ENCODE data around the gene MUC5B. TPM values are rescaled to one million over a fixed set of nuclear protein-coding genes. Genes with fewer than 3 reads are reported as not detected.

The MUC5B gene
- total RNA-seq, 1 donor: not detected

- TF ChIP-seq CTCF (IDR thresholded peaks at IDR 0.05; ENCODE audit: insufficient read depth, low read depth, low read length): no peak
- no peak overlapping the region for H3K4me3 ChIP-seq (ENCODE audit: low read depth, low read length)
- DNase-seq (ENCODE audit: low read depth): no peak
Observed at GRCh38 chr11:1289211-1289935, 66.5 kb downstream of the MUC5B start.

GRCh38 chr11:1290052-1291040 lies 67.5 kb downstream of the MUC5B start:
- no peak for DNase-seq (ENCODE audit: low read depth)
- no peak for TF ChIP-seq CTCF (IDR thresholded peaks at IDR 0.05; ENCODE audit: insufficient read depth, low read depth, low read length)
- H3K4me3 ChIP-seq (ENCODE audit: low read depth, low read length): no peak overlapping the region

- no peak for TF ChIP-seq CTCF (IDR thresholded peaks at IDR 0.05; ENCODE audit: insufficient read depth, low read depth, low read length)
- no peak for DNase-seq (ENCODE audit: low read depth)
Observed at GRCh38 chr11:1291295-1292017, 68.6 kb downstream of the MUC5B start.

GRCh38 chr11:1292018-1292643 lies 69.3 kb downstream of the MUC5B start:
- H3K4me3 ChIP-seq (ENCODE audit: low read depth, low read length): no peak overlapping the region
- no peak for TF ChIP-seq CTCF (IDR thresholded peaks at IDR 0.05; ENCODE audit: insufficient read depth, low read depth, low read length)
- no peak for DNase-seq (ENCODE audit: low read depth)

More at GRCh38 chr11:1291295-1292017, 68.6 kb downstream of the MUC5B start:
- no peak overlapping the region for H3K4me3 ChIP-seq (ENCODE audit: low read depth, low read length)

- no peak for TF ChIP-seq CTCF (IDR thresholded peaks at IDR 0.05; ENCODE audit: insufficient read depth, low read depth, low read length)
- no peak overlapping the region for H3K4me3 ChIP-seq (ENCODE audit: low read depth, low read length)
- DNase-seq (ENCODE audit: low read depth): no peak
Observed at GRCh38 chr11:1292644-1293618, 70.1 kb downstream of the MUC5B start.
